ENCODE results near the gene PRM3.

Gene PRM3

DNA sequence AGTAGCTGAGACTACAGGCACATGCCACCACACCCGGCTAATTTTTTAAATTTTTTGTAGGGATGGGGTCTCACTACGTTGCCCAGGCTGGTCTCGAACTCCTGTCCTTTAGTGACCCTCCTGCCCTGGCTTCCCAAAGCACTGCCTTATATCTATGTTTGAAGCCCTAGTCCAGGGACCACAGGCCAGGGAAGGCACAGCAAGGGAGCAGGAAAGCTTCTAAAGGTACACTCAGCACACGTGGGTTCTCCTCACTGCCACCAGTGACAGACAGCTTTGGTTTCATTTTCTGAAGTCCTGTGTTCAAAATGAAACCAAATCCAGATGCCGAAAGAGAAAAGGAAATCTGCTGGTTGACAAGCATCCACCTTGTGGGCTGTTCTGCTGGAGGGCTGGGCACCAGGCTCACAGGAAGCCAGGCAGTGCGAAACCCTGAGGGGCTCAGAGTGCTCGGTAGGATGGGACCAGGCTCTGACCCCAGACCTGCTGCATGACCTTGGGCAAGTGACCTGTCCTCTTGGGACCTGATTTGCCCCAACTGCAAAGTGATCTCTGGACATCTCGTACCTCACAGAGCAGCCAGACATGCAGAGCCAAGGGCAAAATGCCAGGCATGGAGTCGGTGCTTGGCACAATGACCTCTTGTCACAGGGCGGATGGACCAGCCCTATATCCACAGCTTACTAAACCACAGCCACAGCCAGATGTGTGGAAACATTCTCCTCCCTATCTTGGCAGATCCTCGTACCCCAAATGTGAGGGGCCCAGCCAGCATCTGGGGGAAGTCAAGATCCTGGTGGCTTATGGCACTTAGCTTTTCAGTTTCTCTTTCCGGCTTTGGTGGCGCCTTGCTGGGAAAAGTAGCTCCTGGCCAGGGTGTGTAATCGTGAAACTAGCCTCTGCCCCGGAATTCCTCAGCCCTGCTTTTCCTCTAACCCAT lies 14.6 kb downstream of the PRM3 start:
- DNase-seq = no peak

GRCh38 chr16:11257131-11257938 lies 16.1 kb downstream of the PRM3 start:
- no peak for DNase-seq

DNA sequence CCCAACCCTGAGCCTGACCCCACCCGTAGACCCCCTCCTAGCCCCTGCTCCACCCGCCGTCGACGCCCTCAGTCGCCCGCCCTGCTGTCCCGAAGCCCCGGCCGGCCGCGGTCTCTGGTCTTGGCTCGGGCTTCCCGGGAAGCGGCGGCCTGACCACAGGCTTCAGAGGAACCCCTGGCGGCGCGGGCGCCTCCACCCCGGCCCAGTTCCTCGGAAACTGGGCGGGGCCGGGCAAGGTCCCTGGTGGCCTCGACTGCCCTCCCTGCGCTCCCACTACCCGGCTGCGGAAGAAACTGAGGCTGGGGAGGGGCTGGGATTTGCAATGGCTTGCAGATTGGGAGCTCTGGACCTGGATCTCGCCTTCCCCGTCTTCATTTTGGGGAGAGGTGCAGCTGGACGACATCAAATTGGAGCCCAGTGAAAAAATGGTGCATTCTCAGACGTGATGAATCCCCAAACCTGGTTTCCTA lies 16.7 kb downstream of the PRM3 start:
- DNase-seq = no peak

DNA sequence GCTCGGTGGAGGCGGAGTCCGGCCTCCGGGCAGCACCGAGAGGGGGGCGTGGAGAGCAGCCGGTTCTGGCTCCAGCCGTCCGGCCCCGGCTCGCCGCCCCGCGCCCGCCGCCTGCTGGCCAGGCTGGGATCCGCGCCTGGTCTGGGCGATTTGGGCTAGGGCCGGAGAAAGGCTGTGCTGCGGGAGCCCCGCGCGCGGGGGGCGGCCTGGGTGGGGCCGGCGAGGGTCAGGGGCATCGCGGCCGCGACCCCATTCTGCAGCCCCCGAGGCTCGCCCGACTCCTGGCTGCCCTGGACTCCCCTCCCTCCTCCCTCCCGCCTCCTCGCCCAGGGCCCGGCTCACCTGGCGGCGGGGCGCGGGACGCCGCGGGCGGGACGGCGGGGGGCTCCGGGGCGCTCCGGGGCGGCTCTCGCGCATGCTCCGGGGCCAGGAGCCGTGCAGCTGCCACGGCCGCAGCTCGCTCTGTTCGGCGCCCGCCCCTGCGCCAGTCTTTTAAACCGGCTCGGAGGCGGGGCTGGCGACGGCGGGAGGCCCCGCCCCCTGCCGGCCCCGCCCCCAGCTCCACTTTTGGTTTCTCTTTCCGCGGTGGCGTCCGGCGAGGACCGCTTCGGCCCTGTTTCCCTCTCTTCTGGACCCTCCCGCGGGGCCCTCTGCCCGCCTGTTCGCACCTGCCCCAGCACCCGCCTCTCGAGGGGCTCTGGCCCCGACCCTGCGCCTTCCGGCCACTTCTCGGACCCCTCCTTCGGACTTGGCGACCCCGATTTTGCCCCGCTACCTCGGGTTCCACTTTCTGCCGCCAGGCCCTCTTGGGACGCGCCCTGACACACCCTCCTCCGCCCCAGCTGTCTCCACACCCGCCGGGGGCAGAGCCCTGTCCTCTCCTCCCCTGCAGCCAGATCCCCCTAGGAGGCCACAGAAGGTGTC lies 17.4 kb downstream of the PRM3 start, which contains the start of gene SOCS1:
SOCS1 (minus strand) TSS at position 468 of the 924 bp plus-strand sequence. CDS start 726 bp downstream, outside the sequence.
- no peak for DNase-seq

DNA sequence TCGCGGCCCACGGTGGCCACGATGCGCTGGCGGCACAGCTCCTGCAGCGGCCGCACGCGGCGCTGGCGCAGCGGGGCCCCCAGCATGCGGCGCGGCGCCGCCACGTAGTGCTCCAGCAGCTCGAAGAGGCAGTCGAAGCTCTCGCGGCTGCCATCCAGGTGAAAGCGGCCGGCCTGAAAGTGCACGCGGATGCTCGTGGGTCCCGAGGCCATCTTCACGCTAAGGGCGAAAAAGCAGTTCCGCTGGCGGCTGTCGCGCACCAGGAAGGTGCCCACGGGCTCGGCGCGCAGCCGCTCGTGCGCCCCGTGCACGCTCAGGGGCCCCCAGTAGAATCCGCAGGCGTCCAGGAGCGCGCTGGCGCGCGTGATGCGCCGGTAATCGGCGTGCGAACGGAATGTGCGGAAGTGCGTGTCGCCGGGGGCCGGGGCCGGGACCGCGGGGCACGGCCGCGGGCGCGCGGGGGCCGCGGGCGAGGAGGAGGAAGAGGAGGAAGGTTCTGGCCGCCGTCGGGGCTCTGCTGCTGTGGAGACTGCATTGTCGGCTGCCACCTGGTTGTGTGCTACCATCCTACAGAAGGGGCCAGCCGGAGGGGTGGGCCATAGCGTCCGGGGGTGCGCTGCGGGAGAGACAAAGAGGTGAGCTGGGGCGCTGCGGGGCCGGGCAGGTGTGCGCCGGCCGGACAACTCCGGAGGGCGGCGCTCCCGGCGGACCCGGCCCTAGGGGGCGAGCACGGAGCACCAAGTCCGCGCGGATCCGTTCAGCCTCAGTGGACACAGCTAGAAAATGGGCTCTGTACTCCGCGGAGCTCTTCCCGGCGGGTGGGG lies 18.3 kb downstream of the PRM3 start:
- DNase-seq = no peak

DNA sequence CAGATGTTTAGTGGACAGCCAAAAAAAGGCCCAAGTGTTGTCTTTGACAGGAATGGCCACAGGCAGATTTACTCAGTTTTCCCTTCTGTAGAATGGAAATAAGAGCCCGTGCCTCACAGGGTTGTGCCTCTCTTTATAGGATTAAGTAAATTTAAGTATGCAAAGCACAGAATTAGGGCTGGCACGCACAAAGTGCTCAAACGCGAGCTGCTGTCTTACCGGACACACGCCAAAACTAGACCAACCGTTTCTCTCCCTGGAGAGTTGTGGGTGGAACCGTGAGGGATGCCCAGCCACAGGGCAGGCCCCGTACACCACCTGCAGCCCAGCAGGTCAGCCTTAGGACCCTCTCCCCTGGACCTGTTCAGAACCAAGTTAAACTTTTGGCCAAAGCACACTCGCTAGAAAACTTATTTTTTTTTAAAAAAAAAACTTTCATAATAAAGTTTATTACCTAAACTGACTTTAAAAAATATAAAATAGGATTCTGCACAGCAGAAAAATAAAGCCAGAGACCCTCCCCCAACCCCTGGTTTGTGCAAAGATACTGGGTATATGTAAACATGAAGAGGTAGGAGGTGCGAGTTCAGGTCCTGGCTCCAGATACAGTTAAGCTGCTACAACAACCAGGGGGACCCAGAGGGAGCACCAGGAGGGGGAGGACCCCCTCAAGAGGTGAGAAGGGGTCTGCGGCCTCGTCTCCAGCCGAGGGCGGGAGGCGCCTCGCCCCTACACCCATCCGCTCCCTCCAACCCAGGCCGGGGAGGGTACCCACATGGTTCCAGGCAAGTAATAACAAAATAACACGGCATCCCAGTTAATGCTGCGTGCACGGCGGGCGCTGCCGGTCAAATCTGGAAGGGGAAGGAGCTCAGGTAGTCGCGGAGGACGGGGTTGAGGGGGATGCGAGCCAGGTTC lies 19.2 kb downstream of the PRM3 start:
- DNase-seq = no peak

DNA sequence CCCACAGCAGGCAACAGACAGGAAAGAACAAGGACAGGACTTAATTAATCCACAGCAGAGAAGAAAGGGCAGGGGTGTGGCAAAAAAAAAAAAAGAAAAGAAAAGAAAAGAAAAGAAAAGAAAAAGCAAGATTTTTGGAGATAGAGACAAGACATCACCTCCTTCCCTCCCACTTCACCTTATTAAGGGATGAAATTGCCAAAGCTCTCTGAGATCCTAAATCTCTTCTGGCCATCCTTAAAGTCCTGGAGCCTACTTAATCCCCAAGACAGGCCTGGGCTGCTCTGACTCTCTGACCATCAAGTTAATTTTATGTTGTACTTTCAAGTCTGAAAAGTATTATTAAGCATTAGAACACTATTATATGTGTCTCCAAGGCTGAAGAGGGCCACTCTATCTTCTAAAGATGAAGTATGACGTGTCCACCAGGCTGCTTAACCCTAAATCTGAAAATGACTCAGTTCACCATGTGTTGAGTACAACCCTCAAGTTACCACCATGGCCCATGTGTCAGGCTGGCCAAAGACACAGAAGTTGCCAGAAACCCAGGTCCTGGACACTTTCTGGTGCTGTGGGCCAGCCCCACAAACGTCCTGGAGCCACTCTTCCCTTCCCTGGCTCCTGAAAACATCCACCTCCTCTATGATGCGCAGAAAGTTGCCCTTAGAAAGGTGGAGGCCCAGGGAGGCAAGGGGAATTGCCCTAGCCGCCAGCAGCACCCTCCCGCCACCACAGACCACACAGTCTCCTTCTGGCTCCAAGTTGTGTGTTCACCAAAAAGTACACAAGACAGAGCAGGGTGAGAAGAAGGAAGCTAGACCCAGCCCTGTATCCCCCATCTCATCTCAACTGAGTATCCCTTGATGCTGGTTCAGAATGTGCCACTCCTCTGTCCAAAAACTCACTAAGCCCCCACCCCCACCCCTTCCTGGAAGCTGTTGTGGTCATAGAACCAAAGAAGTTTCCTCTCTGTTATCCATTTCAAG lies 20.1 kb downstream of the PRM3 start:
- no peak for DNase-seq

GRCh38 chr16:11252482-11252931 lies 20.9 kb downstream of the PRM3 start:
- no peak for DNase-seq

- no peak for DNase-seq
These were observed 21.6 kb downstream of the PRM3 start for GRCh38 chr16:11251525-11252481.

DNA sequence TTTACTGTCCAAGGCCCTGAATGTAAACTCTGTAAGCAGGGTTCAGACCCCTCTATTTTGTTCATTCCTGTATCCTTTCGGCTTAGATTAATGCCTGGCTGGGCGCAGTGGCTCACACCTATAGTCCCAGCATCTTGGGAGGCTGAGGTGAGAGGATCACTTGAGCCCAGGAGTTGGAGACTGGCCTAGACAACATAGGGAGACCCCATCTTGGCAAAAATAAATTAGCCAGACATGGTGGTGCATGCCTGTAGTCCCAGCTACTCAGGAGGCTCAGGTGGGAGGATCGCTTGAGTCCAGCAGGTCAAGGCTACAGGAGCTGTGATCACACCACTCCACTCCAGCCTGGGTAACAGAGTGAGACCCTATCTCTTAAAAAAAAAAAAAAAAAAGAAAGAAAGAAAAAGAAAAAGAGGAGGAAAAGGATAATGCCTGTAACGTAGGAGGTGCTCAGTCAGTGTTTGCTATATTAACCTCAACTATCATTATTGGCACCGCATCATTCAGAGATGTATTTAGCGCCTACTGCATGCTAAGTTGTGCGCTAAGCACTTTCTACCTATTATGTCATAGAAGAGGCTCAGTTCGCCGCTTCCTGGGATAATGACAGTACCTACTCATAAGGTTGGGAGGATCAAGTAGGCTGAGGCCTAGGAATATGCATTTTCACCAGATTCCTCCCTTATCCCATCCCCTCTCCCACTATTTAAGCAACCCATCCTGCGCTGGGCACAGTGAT lies 22.5 kb downstream of the PRM3 start:
- no peak for DNase-seq

- DNase-seq = no peak
These were observed 23.2 kb downstream of the PRM3 start for GRCh38 chr16:11250091-11250785.

DNA sequence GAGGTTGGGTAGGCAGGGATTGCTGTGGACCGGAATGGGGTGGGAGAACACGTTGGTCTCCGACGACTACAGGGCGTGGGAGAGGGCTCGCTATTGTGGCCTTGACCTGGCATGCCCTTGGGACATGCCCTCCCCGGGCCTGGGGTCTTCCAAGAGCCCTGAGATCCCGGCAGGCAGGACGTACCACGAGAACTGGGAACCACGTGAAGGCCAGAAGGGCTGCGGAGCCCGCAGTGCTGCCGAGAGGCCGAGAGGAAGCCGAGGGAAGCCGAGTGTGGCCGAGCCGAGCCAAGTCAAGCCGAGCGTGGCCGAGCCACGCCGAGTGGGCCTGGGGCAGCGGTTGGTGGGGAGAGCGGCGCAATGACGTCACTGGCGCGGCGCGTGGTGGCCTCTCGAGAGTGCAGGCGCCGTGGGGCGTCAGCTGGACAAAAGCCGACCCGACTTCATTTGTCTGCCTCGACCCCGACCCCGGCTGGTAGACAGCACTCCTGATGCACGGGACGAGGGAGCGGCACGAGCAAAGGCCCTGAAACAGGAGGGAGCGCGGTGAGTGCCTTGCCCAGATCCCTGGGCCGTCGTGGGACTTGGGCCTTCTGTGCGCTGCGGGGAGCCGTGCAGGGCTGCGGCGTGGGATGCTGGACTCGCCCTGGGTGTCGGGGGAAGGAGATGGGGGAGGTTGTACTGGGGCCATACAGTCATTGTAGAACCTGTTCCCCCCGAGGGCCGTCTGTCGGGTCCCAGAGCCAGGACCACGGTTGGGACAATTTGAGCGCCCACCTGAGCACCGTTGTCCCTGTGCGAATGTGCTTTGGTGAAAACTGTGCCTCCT lies 24.0 kb downstream of the PRM3 start:
- no peak for DNase-seq

DNA sequence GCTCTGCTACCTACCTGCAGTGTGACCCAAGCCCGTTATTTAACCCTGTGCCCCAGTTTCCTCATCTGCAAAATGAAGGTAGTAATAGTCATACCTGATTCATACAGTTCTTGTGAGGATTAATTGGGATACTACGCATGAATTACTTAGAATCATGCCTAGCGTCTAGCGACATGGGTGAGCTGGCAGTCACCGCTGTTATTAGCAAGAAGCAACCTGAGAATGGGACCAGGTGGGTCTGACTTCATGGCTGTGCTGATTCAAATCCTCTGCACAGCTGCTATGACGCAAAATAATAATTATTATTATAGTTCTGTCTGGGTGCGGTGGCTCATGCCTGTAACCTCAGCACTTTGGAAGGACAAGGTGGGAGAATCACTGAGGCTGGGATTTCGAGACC lies 25.3 kb downstream of the PRM3 start:
- DNase-seq = no peak

- no peak for DNase-seq
These were observed 27.4 kb downstream of the PRM3 start for GRCh38 chr16:11245988-11246387.

DNA sequence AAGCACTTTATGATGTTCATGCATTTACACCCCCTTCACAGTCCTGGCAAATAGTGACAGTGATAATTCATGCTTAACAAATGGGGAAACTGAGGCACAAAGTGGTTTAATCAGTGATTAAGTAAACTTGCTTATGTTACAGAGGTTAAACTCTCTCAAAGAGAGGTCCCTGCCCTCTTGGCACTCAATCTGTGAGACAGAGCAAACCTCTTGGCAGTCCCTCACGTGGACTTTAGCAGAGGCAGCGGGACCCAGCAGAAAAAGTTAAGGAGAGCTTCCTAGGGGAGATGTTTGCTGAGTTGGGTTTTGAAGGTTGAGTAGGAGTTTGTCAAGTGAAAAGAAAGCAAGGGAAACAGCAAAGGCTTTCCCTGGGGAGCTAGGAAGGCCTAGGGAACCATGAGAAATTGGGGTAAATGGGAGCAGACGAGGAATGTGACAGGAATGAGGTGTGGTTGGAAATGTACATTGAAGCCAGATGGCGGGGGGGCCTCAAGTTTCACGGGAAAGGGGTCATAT lies 28.1 kb downstream of the PRM3 start:
- DNase-seq = no peak
